Neural progenitor cell (in vitro differentiated cells): ENCODE measurements around the gene TEKT2. TPM values are rescaled to one million over a fixed set of nuclear protein-coding genes. Genes with fewer than 3 reads are reported as not detected.

Source experiments
- DNase-seq: peaks from one replicate; pipeline ENCODE4 v3.0.0-alpha.2; 2016; ENCODE audit warnings: low spot score
- H2AFZ ChIP-seq: fragments of 200-600 bp; sonication (generic); replicated peaks from 2 replicates; pipeline ENCODE4 v1.6.1; 2016; ENCODE audit warnings: antibody characterized with exemption
- H3F3A ChIP-seq: fragments of 200-600 bp; sonication (generic); 2 replicates; pipeline ENCODE4 v1.6.1; 2016; ENCODE audit warnings: antibody characterized with exemption, low read depth
- H3K27ac ChIP-seq: fragments of 200-600 bp; sonication (generic); 2 replicates; pipeline ENCODE4 v1.5.1; 2016; ENCODE audit warnings: mild to moderate bottlenecking
- H3K27me3 ChIP-seq: fragments of 200-600 bp; sonication (generic); 2 replicates; pipeline ENCODE4 v1.6.1; 2016; ENCODE audit warnings: mild to moderate bottlenecking, moderate library complexity
- H3K36me3 ChIP-seq: fragments of 200-600 bp; sonication (generic); 2 replicates; pipeline ENCODE4 v1.5.1; 2016
- H3K4me1 ChIP-seq: fragments of 200-600 bp; sonication (generic); 2 replicates; pipeline ENCODE4 v1.6.1; 2016; ENCODE audit warnings: mixed run types
- H3K4me2 ChIP-seq: fragments of 200-600 bp; sonication (generic); 2 replicates; pipeline ENCODE4 v1.6.1; 2016
- H3K4me3 ChIP-seq: fragments of 200-600 bp; sonication (generic); 2 replicates; pipeline ENCODE4 v1.5.1; 2016
- H3K79me2 ChIP-seq: fragments of 200-600 bp; sonication (generic); 2 replicates; pipeline ENCODE4 v1.6.1; 2016; ENCODE audit warnings: low read depth
- H3K9ac ChIP-seq: fragments of 200-600 bp; sonication (generic); 2 replicates; pipeline ENCODE4 v1.6.1; 2016
- H3K9me3 ChIP-seq: fragments of 200-600 bp; sonication (generic); 2 replicates; pipeline ENCODE4 v1.5.1; 2016; ENCODE audit warnings: low read depth
- H4K20me1 ChIP-seq: fragments of 200-600 bp; sonication (generic); 2 replicates; pipeline ENCODE4 v1.6.1; 2016; ENCODE audit warnings: low read depth
- H3K27ac Mint-ChIP-seq: 3 replicates; pipeline ENCODE4 v1.8.0; 2021; ENCODE audit warnings: mixed read lengths
- H3K27me3 Mint-ChIP-seq: 2 replicates; pipeline ENCODE4 v1.8.0; 2022; ENCODE audit warnings: low read depth, mild to moderate bottlenecking, inconsistent platforms, moderate library complexity, mixed read lengths; ENCODE audit not compliant: insufficient read depth
- H3K36me3 Mint-ChIP-seq: 3 replicates; pipeline ENCODE4 v1.8.0; 2021; ENCODE audit warnings: mixed read lengths
- H3K4me1 Mint-ChIP-seq: 3 replicates; pipeline ENCODE4 v1.8.0; 2021; ENCODE audit warnings: mixed read lengths
- H3K4me3 Mint-ChIP-seq: 3 replicates; pipeline ENCODE4 v1.8.0; 2021; ENCODE audit warnings: mild to moderate bottlenecking, moderate library complexity, mixed read lengths
- H3K9me3 Mint-ChIP-seq: 3 replicates; pipeline ENCODE4 v1.8.0; 2020; ENCODE audit warnings: mixed read lengths
- CTCF ChIP-seq: fragments of 200-600 bp; sonication (generic); IDR thresholded peaks from 2 replicates; pipeline ENCODE4 v1.5.1; 2017; ENCODE audit warnings: antibody characterized with exemption, mild to moderate bottlenecking
- EZH2 ChIP-seq: fragments of 200-600 bp; sonication (generic); IDR thresholded peaks from 2 replicates; pipeline ENCODE4 v1.6.1; 2017; ENCODE audit warnings: antibody characterized with exemption, mild to moderate bottlenecking, moderate library complexity
- EZH2phosphoT487 ChIP-seq: fragments of 200-600 bp; sonication (generic); IDR thresholded peaks from 2 replicates; pipeline ENCODE4 v1.6.1; 2017; ENCODE audit warnings: antibody characterized with exemption
- total RNA-seq: library from RNA; depleted of rRNA; stranded (reverse); fragments of >200 nt; gene quantifications from 2 replicates; pipeline ENCODE4 v1.2.3, GENCODE V29; 2015; ENCODE audit warnings: low replicate concordance

Gene TEKT2
- total RNA-seq, 1 donor from 2014 or later, result 2.7 TPM

- H3F3A ChIP-seq, result no peaks in the 10 kb centered on the region
- H3K27ac ChIP-seq, result no peak overlapping the region
- peaks cover 57% of the 10 kb centered on the region for H3K27me3 ChIP-seq
- H3K27me3 Mint-ChIP-seq, result peaks cover 42% of the 10 kb centered on the region
- peak overlapping the region; percentile 35 for H3K4me3 Mint-ChIP-seq
- H3K4me3 ChIP-seq, result no peak overlapping the region
- peaks cover 2% of the 10 kb centered on the region for H3K9me3 Mint-ChIP-seq
- no peak overlapping the region for H2AFZ ChIP-seq
- H3K4me1 ChIP-seq, result peaks cover 3% of the 10 kb centered on the region
- TF ChIP-seq CTCF, result no peak
- no peak for TF ChIP-seq EZH2phosphoT487
- no peak for TF ChIP-seq EZH2
- H4K20me1 ChIP-seq, result peaks cover 14% of the 10 kb centered on the region
- H3K36me3 Mint-ChIP-seq, result peaks cover 2% of the 10 kb centered on the region
- H3K9me3 ChIP-seq, result no peaks in the 10 kb centered on the region
- peak overlapping the region; percentile 34 for H3K27ac Mint-ChIP-seq
- H3K4me1 Mint-ChIP-seq, result peaks cover 45% of the 10 kb centered on the region
- H3K36me3 ChIP-seq, result no peaks in the 10 kb centered on the region
- no peak overlapping the region for H3K4me2 ChIP-seq
- DNase-seq, result no peak
- no peak overlapping the region for H3K9ac ChIP-seq
- H3K79me2 ChIP-seq, result no peaks in the 10 kb centered on the region
Measured at GRCh38 chr1:36122062-36123030, 38.5 kb downstream of the TEKT2 start.

- Mint-ChIP-seq H3K27me3 (peaks cover 42% of the 10 kb centered on the region), H3K4me3 (no peak overlapping the region), H3K4me1 (peaks cover 41% of the 10 kb centered on the region), H3K9me3 (peaks cover 2% of the 10 kb centered on the region), H3K36me3 (peaks cover 2% of the 10 kb centered on the region), H3K27ac (no peak overlapping the region)
- Histone ChIP-seq H3K9me3 (no peaks in the 10 kb centered on the region), H4K20me1 (peaks cover 14% of the 10 kb centered on the region), H2AFZ (no peak overlapping the region), H3K4me1 (peaks cover 3% of the 10 kb centered on the region), H3K27me3 (peaks cover 57% of the 10 kb centered on the region), H3K36me3 (no peaks in the 10 kb centered on the region), H3K4me2 (no peak overlapping the region), H3K4me3 (no peak overlapping the region), H3K79me2 (no peaks in the 10 kb centered on the region), H3K9ac (no peak overlapping the region), H3K27ac (no peak overlapping the region), H3F3A (no peaks in the 10 kb centered on the region)
- DNase-seq, result no peak
- TF ChIP-seq EZH2phosphoT487 (no peak), EZH2 (no peak), CTCF (no peak)
Measured at GRCh38 chr1:36123356-36123755, 39.5 kb downstream of the TEKT2 start.

- Histone ChIP-seq H3K4me3 (peak overlapping the region; percentile 32), H4K20me1 (peaks cover 14% of the 10 kb centered on the region), H3K9ac (no peak overlapping the region), H3K79me2 (no peaks in the 10 kb centered on the region), H3K27ac (no peak overlapping the region), H3K27me3 (peaks cover 57% of the 10 kb centered on the region), H2AFZ (no peak overlapping the region), H3K36me3 (no peaks in the 10 kb centered on the region), H3F3A (no peaks in the 10 kb centered on the region), H3K4me1 (peaks cover 3% of the 10 kb centered on the region), H3K4me2 (peak overlapping the region; percentile 66), H3K9me3 (no peaks in the 10 kb centered on the region)
- TF ChIP-seq EZH2 (peak; percentile 81), EZH2phosphoT487 (peak; percentile 74), CTCF (no peak)
- Mint-ChIP-seq H3K27me3 (peaks cover 40% of the 10 kb centered on the region), H3K9me3 (peaks cover 2% of the 10 kb centered on the region), H3K36me3 (peaks cover 2% of the 10 kb centered on the region), H3K4me1 (peaks cover 32% of the 10 kb centered on the region), H3K27ac (no peak overlapping the region), H3K4me3 (peak overlapping the region; percentile 81)
- no peak for DNase-seq
Measured at GRCh38 chr1:36124404-36125128, 40.7 kb downstream of the TEKT2 start.
